WI38 (cell line): ENCODE results near the gene IL1A.
"Not testable (repeated sequence)": the region's sequence is repeated elsewhere in the genome, so short reads cannot be mapped to it uniquely, and the experiment has no call there.

Experiments used
- H3K4me3 ChIP-seq: 2 replicates; pipeline ENCODE4 v1.5.1; 2011; ENCODE audit warnings: low read depth, mild to moderate bottlenecking, control low read depth, low read length
- CTCF ChIP-seq: IDR thresholded peaks from 2 replicates; pipeline ENCODE4 v1.5.1; 2012; ENCODE audit warnings: low read depth, mild to moderate bottlenecking, control low read depth, low read length

IL1A gene

GRCh38 chr2:112784199-112785189 is at the start of gene IL1A:
Gene IL1A (minus strand): TSS chr2:112784493. CDS start chr2:112783770, 723 bp downstream.
- no peak for TF ChIP-seq CTCF
- peak within 1 kb of the TSS; percentile 27 for H3K4me3 ChIP-seq

DNA sequence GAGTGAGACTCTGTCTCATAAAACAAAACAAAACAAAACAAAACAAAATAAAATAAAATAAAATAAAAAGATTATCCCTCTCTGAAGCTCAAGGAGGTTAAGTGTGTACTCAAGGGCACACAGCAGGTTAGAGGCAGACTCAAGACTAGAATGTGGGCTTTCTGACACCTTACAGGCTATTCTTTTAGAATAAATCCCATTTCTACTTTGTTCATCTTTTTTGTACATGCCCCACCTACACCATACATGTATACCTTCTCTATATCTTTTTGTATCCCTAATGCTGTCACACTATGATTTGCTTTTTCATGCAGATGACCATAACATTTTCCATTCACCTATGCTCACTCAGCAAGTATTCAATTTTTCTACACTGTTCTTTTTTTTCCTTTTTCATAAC is 49.7 kb upstream of the IL1A start:
- no peak overlapping the region for H3K4me3 ChIP-seq
- TF ChIP-seq CTCF = no peak

DNA sequence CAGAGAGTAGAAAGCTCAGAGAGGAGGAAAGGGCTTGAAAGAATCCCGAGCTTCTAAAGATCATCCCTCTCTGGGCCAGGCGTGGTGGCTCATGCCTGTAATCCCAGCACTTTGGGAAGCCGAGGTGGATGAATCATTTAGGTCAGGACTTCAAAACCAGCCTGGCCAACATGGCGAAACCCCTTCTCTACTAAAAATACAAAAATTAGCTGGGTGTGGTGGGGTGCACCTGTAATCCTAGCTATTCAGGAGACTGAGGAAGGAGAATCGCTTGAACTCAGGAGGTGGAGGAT is 49.3 kb upstream of the IL1A start:
- H3K4me3 ChIP-seq = not testable (repeated sequence)

GRCh38 chr2:112832841-112833638 is 48.7 kb upstream of the IL1A start:
- H3K4me3 ChIP-seq = no peak overlapping the region
- no peak for TF ChIP-seq CTCF

GRCh38 chr2:112831946-112832840 is 47.9 kb upstream of the IL1A start:
- TF ChIP-seq CTCF = no peak
- no peak overlapping the region for H3K4me3 ChIP-seq

GRCh38 chr2:112831513-112831845 is 47.2 kb upstream of the IL1A start:
- no peak for TF ChIP-seq CTCF
- no peak overlapping the region for H3K4me3 ChIP-seq
